Hepatocyte (in vitro differentiated cells): ENCODE measurements around the gene SERGEF.

Source experiments
- EZH2phosphoT487 ChIP-seq: fragments of 200-600 bp; sonication (generic); IDR thresholded peaks from one replicate; pipeline ENCODE4 v1.6.1; 2018; ENCODE audit warnings: antibody characterized with exemption, mild to moderate bottlenecking, low read depth, moderate library complexity; ENCODE audit not compliant: unreplicated experiment, severe bottlenecking
- TF ChIP-seq, protein P1 (sequence below): fragments of 200-600 bp; sonication (generic); IDR thresholded peaks from 2 replicates; pipeline ENCODE4 v1.5.1; 2016; ENCODE audit warnings: antibody characterized with exemption, mild to moderate bottlenecking; ENCODE audit not compliant: poor library complexity

DNA sequence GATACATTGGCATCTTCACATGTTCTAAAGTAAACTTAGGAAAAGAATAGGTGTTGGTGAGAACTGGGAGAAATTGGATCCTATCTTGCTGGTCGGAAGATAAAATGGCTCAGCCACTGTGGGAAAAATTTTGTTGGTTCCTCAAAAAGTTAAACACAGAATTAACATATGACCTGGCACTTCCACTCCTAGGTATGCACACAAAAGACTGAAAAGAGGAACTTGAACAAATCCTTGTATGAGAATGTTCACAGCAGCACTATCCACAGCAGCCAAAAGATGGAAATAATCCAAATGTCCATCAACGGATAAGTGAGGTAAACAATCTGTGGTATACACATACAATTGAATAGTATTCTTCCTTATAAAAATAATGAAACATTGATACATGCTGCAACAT is 38.0 kb upstream of the SERGEF start:
- TF ChIP-seq, protein P1, sequence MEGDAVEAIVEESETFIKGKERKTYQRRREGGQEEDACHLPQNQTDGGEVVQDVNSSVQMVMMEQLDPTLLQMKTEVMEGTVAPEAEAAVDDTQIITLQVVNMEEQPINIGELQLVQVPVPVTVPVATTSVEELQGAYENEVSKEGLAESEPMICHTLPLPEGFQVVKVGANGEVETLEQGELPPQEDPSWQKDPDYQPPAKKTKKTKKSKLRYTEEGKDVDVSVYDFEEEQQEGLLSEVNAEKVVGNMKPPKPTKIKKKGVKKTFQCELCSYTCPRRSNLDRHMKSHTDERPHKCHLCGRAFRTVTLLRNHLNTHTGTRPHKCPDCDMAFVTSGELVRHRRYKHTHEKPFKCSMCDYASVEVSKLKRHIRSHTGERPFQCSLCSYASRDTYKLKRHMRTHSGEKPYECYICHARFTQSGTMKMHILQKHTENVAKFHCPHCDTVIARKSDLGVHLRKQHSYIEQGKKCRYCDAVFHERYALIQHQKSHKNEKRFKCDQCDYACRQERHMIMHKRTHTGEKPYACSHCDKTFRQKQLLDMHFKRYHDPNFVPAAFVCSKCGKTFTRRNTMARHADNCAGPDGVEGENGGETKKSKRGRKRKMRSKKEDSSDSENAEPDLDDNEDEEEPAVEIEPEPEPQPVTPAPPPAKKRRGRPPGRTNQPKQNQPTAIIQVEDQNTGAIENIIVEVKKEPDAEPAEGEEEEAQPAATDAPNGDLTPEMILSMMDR, result no peak
- no peak for TF ChIP-seq EZH2phosphoT487
